ENCODE measurements around the gene TRIO. TPM values are rescaled to one million over a fixed set of nuclear protein-coding genes. Genes with fewer than 3 reads are reported as not detected.
A peak's percentile ranks its signal among the peaks of the same experiment; 100 is the strongest.

TRIO gene
- total RNA-seq, 1 experiment from 2014 or later = 88.8 TPM

DNA sequence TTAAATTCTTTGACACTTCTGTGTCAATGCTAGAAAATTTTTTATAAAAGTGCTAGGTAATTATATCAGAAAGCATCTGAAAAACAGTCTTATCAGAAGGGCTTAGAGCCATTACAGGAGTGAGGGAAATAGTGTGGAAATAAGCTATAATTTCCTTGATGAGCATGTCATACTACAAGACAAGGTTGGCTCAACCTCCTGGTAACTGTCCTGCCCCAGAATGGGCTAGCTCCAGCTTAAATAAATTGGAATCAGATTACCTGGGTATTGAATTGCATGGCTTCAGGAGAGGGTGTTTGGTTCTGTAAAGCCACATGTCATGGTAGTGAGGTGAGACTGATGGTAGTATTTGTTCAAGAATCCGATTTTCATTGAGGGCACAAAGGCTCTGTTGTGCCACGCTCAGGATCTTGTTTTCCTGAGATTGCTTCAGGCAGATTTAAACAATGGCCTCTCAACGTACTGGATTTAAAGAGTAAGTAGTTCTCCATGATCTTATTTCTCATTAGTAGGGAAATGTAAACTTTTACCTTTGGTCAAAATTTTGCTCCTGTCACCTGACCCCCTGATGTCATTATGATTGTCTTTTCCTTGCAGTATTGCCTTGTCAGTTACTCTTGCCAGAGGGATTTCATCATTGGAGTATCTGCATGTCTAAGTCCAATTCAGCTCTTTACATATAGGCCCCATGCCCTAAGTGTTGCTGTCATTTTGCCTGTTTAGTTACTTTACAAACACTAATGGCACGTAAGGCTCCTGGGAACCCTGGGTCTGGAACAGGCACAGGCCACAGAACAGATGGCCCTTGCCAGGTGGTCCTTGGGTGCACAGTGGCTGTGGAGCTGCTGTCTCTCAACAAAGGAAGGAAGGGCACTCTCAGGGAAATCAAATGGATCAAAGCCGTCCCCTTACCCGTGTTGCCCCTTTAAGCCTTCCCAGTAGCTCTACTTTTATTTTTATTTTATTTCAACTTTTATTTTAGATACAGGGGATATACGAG lies 21.3 kb downstream of the TRIO start:
- TF ChIP-seq JUN (CRISPR knock-in tag; IDR thresholded peaks at IDR 0.05) (no peak), NFATC4 (CRISPR knock-in tag; IDR thresholded peaks at IDR 0.05) (no peak), HMGA2 (CRISPR knock-in tag; IDR thresholded peaks at IDR 0.05) (no peak), IRF2 (CRISPR knock-in tag; IDR thresholded peaks at IDR 0.05; ENCODE audit: borderline replicate concordance, low read depth) (no peak)
- TF ChIP-seq, protein P1, sequence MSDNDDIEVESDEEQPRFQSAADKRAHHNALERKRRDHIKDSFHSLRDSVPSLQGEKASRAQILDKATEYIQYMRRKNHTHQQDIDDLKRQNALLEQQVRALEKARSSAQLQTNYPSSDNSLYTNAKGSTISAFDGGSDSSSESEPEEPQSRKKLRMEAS (CRISPR knock-in tag; IDR thresholded peaks at IDR 0.05) = no peak
- TF ChIP-seq, protein P2, sequence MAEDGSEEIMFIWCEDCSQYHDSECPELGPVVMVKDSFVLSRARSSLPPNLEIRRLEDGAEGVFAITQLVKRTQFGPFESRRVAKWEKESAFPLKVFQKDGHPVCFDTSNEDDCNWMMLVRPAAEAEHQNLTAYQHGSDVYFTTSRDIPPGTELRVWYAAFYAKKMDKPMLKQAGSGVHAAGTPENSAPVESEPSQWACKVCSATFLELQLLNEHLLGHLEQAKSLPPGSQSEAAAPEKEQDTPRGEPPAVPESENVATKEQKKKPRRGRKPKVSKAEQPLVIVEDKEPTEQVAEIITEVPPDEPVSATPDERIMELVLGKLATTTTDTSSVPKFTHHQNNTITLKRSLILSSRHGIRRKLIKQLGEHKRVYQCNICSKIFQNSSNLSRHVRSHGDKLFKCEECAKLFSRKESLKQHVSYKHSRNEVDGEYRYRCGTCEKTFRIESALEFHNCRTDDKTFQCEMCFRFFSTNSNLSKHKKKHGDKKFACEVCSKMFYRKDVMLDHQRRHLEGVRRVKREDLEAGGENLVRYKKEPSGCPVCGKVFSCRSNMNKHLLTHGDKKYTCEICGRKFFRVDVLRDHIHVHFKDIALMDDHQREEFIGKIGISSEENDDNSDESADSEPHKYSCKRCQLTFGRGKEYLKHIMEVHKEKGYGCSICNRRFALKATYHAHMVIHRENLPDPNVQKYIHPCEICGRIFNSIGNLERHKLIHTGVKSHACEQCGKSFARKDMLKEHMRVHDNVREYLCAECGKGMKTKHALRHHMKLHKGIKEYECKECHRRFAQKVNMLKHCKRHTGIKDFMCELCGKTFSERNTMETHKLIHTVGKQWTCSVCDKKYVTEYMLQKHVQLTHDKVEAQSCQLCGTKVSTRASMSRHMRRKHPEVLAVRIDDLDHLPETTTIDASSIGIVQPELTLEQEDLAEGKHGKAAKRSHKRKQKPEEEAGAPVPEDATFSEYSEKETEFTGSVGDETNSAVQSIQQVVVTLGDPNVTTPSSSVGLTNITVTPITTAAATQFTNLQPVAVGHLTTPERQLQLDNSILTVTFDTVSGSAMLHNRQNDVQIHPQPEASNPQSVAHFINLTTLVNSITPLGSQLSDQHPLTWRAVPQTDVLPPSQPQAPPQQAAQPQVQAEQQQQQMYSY (CRISPR knock-in tag; IDR thresholded peaks at IDR 0.05) = no peak
- TF ChIP-seq, protein P3, sequence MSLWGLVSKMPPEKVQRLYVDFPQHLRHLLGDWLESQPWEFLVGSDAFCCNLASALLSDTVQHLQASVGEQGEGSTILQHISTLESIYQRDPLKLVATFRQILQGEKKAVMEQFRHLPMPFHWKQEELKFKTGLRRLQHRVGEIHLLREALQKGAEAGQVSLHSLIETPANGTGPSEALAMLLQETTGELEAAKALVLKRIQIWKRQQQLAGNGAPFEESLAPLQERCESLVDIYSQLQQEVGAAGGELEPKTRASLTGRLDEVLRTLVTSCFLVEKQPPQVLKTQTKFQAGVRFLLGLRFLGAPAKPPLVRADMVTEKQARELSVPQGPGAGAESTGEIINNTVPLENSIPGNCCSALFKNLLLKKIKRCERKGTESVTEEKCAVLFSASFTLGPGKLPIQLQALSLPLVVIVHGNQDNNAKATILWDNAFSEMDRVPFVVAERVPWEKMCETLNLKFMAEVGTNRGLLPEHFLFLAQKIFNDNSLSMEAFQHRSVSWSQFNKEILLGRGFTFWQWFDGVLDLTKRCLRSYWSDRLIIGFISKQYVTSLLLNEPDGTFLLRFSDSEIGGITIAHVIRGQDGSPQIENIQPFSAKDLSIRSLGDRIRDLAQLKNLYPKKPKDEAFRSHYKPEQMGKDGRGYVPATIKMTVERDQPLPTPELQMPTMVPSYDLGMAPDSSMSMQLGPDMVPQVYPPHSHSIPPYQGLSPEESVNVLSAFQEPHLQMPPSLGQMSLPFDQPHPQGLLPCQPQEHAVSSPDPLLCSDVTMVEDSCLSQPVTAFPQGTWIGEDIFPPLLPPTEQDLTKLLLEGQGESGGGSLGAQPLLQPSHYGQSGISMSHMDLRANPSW (CRISPR knock-in tag; conservative IDR thresholded peaks at IDR 0.05; ENCODE audit: low read depth) = no peak
- Mint-ChIP-seq H3K36me3 (peaks cover 19% of the 10 kb centered on the region), H3K9me3 (peaks cover 17% of the 10 kb centered on the region), H3K4me3 (no peak overlapping the region), H3K27me3 (ENCODE audit: low read depth) (no peaks in the 10 kb centered on the region), H3K4me1 (peaks cover 59% of the 10 kb centered on the region), H3K27ac (no peak overlapping the region)
- no peak for DNase-seq (ENCODE audit: low spot score)
- ATAC-seq = no peak
- POLR2A ChIA-PET = no interaction called here
- CTCF ChIA-PET = no interaction called here

DNA sequence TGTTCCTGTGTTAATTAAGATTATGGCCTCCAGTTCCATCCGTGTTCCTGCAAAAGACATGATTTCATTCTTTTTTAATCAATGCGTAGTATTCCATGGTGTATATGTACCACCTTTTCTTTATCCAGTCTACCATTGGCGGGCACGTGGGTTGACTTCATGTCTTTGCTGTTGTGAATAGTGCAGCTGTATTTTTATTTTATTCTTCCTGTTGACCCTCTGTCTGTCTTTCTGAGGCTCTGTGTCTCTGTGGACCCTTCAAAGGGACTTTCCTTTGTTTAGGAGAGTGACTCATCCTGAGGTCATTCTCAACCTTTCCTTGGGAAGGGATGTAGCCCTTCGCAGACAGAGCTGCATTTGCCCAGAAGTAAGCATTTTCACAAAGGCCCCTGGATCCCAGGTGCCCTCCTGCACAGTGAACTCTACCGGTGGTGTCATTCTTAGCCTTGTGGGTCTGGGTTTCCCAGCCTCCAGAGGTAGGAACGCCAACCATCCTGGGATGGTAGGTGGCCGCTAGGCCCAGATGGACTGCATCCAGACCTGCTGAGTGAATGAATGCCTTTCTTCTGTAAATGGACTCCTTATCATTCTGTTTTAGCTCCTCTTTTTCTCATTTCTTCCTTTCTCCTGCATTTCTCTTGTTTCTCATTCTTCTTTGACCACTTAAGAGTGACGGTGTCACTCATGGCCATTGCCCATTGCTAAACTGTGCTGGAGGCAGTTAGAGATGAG lies 22.4 kb downstream of the TRIO start:
- H3K4me1 Mint-ChIP-seq = peaks cover 54% of the 10 kb centered on the region
- H3K27ac Mint-ChIP-seq = peak overlapping the region; percentile 10
- ChIA-PET POLR2A (no interaction called here), CTCF (no interaction called here)
- TF ChIP-seq EMX1 (CRISPR knock-in tag; IDR thresholded peaks at IDR 0.05) = no peak
- TF ChIP-seq NFE2L1 (CRISPR knock-in tag; IDR thresholded peaks at IDR 0.05) = no peak
- no peak for TF ChIP-seq GABPB1 (CRISPR knock-in tag; IDR thresholded peaks at IDR 0.05)
- TF ChIP-seq SP1 (CRISPR knock-in tag; conservative IDR thresholded peaks at IDR 0.05) = no peak
- no peak for TF ChIP-seq FOXJ3 (CRISPR knock-in tag; IDR thresholded peaks at IDR 0.05; ENCODE audit: borderline replicate concordance)
- TF ChIP-seq FOXP1 (CRISPR knock-in tag; IDR thresholded peaks at IDR 0.05; ENCODE audit: borderline replicate concordance) = no peak
- TF ChIP-seq, protein P4, sequence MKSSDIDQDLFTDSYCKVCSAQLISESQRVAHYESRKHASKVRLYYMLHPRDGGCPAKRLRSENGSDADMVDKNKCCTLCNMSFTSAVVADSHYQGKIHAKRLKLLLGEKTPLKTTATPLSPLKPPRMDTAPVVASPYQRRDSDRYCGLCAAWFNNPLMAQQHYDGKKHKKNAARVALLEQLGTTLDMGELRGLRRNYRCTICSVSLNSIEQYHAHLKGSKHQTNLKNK (CRISPR knock-in tag; IDR thresholded peaks at IDR 0.05) = no peak
- TF ChIP-seq, protein P5, sequence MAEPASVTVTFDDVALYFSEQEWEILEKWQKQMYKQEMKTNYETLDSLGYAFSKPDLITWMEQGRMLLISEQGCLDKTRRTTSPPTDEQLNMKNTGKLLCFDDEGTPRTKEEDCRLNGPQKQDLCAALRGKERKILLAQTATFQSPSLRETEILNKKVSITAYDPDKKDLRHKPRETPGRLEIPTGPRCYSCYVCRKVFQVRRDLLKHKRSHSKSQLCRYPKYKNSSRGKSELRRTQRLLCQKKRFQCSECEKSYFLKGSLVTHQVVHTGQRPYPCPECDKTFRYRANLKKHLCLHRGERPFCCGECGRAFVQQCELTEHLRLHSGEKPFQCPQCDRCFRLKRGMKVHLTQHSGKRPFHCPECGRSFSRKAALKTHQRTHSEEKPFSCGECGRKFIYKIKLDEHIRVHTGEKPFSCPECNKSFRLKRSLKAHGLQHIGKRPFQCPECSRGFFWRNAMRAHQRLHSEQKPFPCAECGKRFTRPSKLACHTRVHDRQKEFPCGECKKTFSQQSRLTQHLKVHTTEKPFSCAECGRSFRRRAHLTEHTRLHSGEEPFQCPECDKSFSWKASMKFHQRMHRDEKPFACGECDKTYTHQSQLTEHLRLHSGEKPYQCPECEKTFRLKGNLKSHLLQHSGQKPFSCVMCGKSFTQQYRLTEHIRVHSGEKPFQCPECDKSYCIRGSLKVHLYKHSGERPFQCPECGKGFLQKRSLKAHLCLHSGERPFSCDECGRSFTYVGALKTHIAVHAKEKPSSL (CRISPR knock-in tag; conservative IDR thresholded peaks at IDR 0.05) = no peak
- no peak for TF ChIP-seq KAT7 (CRISPR knock-in tag; IDR thresholded peaks at IDR 0.05; ENCODE audit: borderline replicate concordance)
- TF ChIP-seq ZNF121 (CRISPR knock-in tag; IDR thresholded peaks at IDR 0.05) = no peak
- TF ChIP-seq MXD4 (CRISPR knock-in tag; IDR thresholded peaks at IDR 0.05; ENCODE audit: borderline replicate concordance) = no peak
- TF ChIP-seq, protein P3 (CRISPR knock-in tag; conservative IDR thresholded peaks at IDR 0.05; ENCODE audit: low read depth) = no peak
- TF ChIP-seq HMGA2 (CRISPR knock-in tag; IDR thresholded peaks at IDR 0.05) = no peak
- TF ChIP-seq JUN (CRISPR knock-in tag; IDR thresholded peaks at IDR 0.05) = no peak
- no peak for TF ChIP-seq ZNF396 (CRISPR knock-in tag; IDR thresholded peaks at IDR 0.05; ENCODE audit: borderline replicate concordance)
- TF ChIP-seq ZBTB21 (CRISPR knock-in tag; IDR thresholded peaks at IDR 0.05; ENCODE audit: borderline replicate concordance) = no peak
- TF ChIP-seq FOXK1 (CRISPR knock-in tag; IDR thresholded peaks at IDR 0.05) = no peak
- no peak for DNase-seq (ENCODE audit: low spot score)
- no peak; the same call in 1 of the 2 replicates for ATAC-seq
- H3K4me3 Mint-ChIP-seq = no peak overlapping the region
- peaks cover 19% of the 10 kb centered on the region for H3K36me3 Mint-ChIP-seq
- peaks cover 17% of the 10 kb centered on the region for H3K9me3 Mint-ChIP-seq
- H3K27me3 Mint-ChIP-seq (ENCODE audit: low read depth) = no peaks in the 10 kb centered on the region
